ENCODE data around the gene CYTL1. TPM values are rescaled to one million over a fixed set of nuclear protein-coding genes. Genes with fewer than 3 reads are reported as not detected.

Gene CYTL1
- total and polyA plus RNA-seq, 2 donors (not counting 3 experiments of a cell fraction or from before 2014, with no cell fraction given) = 4.0 to 36.8 TPM

GRCh38 chr4:5052204-5052702 lies 33.0 kb upstream of the CYTL1 start:
- FAIRE-seq (no peak), DNase-seq (ENCODE audit: low read depth, low spot score) (no peak)
- Histone ChIP-seq H3K9me3 (replicated peaks; ENCODE audit: control insufficient read depth, insufficient read depth, low read length) (no peaks in the 10 kb centered on the region), H3K79me2 (ENCODE audit: control insufficient read depth, insufficient read depth, low read length) (no peaks in the 10 kb centered on the region), H4K20me1 (replicated peaks; ENCODE audit: control insufficient read depth, extremely low read depth, insufficient read depth, low read length) (no peaks in the 10 kb centered on the region), H3K4me1 (ENCODE audit: control insufficient read depth, extremely low read depth, insufficient read depth, low read length) (peaks cover 12% of the 10 kb centered on the region), H3K27ac (ENCODE audit: insufficient read depth, low read depth, low read length) (no peak overlapping the region), H3K9ac (replicated peaks; ENCODE audit: extremely low read depth, insufficient read depth, low read length) (no peak overlapping the region), H3K4me2 (ENCODE audit: insufficient read depth, low read length) (peak overlapping the region; percentile 83), H3K36me3 (ENCODE audit: control insufficient read depth in 2 of 2, extremely low read depth in 1 of 2, insufficient read depth in 2 of 2, low read length in 2 of 2) (no peaks in the 10 kb centered on the region), H3K27me3 (ENCODE audit: control insufficient read depth in 2 of 2, insufficient read depth in 2 of 2, low read length in 2 of 2) (no peaks in the 10 kb centered on the region), H3K9me1 (replicated peaks; ENCODE audit: control insufficient read depth, extremely low read depth, insufficient read depth, low read length) (no peaks in the 10 kb centered on the region), H3K4me3 (replicated peaks in 1 of 3; ENCODE audit: insufficient read depth in 1 of 3, low read depth in 1 of 3, low read length in 3 of 3) (peak overlapping the region in 2 of 3 experiments; percentile 46 to 64), H2AFZ (ENCODE audit: low read depth, low read length) (peak overlapping the region; percentile 84)
- intact Hi-C loops (cut with micrococcal nuclease) (loop anchor here (5.0 kb wide), 1 partner anchor 345 kb away; no protein-coding TSS in a partner anchor), dilution Hi-C loops (cut with MboI; ENCODE audit: extremely low pct_ligation_motif_present, low sequenced_read_pairs) (no loop called here)
- ChIA-PET POLR2A (interaction anchor here (0.6 kb wide), 1 partner anchor 386 kb away, joined by 3 read pairs; no protein-coding TSS in a partner anchor), CTCF (interaction anchor here (1.2 to 4.2 kb wide), 9 partner anchors 10 to 760 kb away, joined by 3 to 65 read pairs (median 9); no protein-coding TSS in a partner anchor)
- TF ChIP-seq EZH2 (IDR thresholded peaks at IDR 0.05; ENCODE audit: borderline replicate concordance, low read depth, low read length, severe bottlenecking) = peak; percentile 12
- no peak for TF ChIP-seq MYC (IDR thresholded peaks at IDR 0.05; ENCODE audit: low read depth, low read length)
- no TSS peak for BruUV-seq (replicated peaks)

- FAIRE-seq (peak; percentile 85), DNase-seq (ENCODE audit: low read depth, low spot score) (peak; percentile 63)
- no peaks in the 10 kb centered on the region for H3K9me1 ChIP-seq (replicated peaks; ENCODE audit: control insufficient read depth, extremely low read depth, insufficient read depth, low read length)
- no peaks in the 10 kb centered on the region for H3K9me3 ChIP-seq (replicated peaks; ENCODE audit: control insufficient read depth, insufficient read depth, low read length)
- ChIA-PET CTCF (interaction anchor here (0.8 to 4.2 kb wide), 36 partner anchors 10 to 928 kb away, joined by 3 to 65 read pairs (median 5); partner anchors contain the start of gene CYTL1), POLR2A (interaction anchor here (0.6 to 1.1 kb wide), 2 partner anchors 82 to 385 kb away, joined by 3 read pairs; no protein-coding TSS in a partner anchor)
- H3K27ac ChIP-seq (ENCODE audit: insufficient read depth, low read depth, low read length) = peak within 1 kb of the TSS; percentile 9
- no peak for TF ChIP-seq GATA2 (IDR thresholded peaks at IDR 0.05; ENCODE audit: insufficient read depth, insufficient read length, low read depth, low read length)
- no peak for TF ChIP-seq JUN (IDR thresholded peaks at IDR 0.05; ENCODE audit: borderline replicate concordance, insufficient read depth, insufficient read length, low read depth)
- TF ChIP-seq FOS (IDR thresholded peaks at IDR 0.05; ENCODE audit: borderline replicate concordance, insufficient read depth, low read length) = no peak
- TF ChIP-seq POLR2A (IDR thresholded peaks at IDR 0.05; ENCODE audit: low read depth, low read length) = no peak
- TF ChIP-seq POLR2AphosphoS5 (IDR thresholded peaks at IDR 0.05; ENCODE audit: insufficient read depth, low read depth, low read length) = no peak
- peak in 1 of 2 donors; percentile 18 for TF ChIP-seq CTCF (IDR thresholded peaks at IDR 0.05; ENCODE audit: extremely low read depth in 1 of 2, insufficient read depth in 1 of 2, low read depth in 1 of 2, low read length in 2 of 2)
- TF ChIP-seq EZH2 (IDR thresholded peaks at IDR 0.05; ENCODE audit: borderline replicate concordance, low read depth, low read length, severe bottlenecking) = peak; percentile 59
- TF ChIP-seq MAX (IDR thresholded peaks at IDR 0.05; ENCODE audit: insufficient read depth, insufficient read length) = no peak
- no peaks in the 10 kb centered on the region for H3K36me3 ChIP-seq (ENCODE audit: control insufficient read depth in 2 of 2, extremely low read depth in 1 of 2, insufficient read depth in 2 of 2, low read length in 2 of 2)
- H4K20me1 ChIP-seq (replicated peaks; ENCODE audit: control insufficient read depth, extremely low read depth, insufficient read depth, low read length) = no peaks in the 10 kb centered on the region
- peaks cover 12% of the 10 kb centered on the region for H3K4me1 ChIP-seq (ENCODE audit: control insufficient read depth, extremely low read depth, insufficient read depth, low read length)
- intact Hi-C loops (cut with micrococcal nuclease) (loop anchor here (1.0 to 5.0 kb wide), 5 partner anchors 8 to 409 kb away; no protein-coding TSS in a partner anchor), dilution Hi-C loops (cut with MboI; ENCODE audit: extremely low pct_ligation_motif_present, low sequenced_read_pairs) (no loop called here)
- no peaks in the 10 kb centered on the region for H3K79me2 ChIP-seq (ENCODE audit: control insufficient read depth, insufficient read depth, low read length)
- H2AFZ ChIP-seq (ENCODE audit: low read depth, low read length) = peak within 1 kb of the TSS; percentile 84
- peak within 1 kb of the TSS; percentile 83 for H3K4me2 ChIP-seq (ENCODE audit: insufficient read depth, low read length)
- no peaks in the 10 kb centered on the region for H3K27me3 ChIP-seq (ENCODE audit: control insufficient read depth in 2 of 2, insufficient read depth in 2 of 2, low read length in 2 of 2)
- peak within 1 kb of the TSS; percentile 65 for H3K9ac ChIP-seq (replicated peaks; ENCODE audit: extremely low read depth, insufficient read depth, low read length)
- BruUV-seq (replicated peaks) = no TSS peak
- peak within 1 kb of the TSS; percentile 45 to 64 (median 46) for H3K4me3 ChIP-seq (replicated peaks in 1 of 3; ENCODE audit: insufficient read depth in 1 of 3, low read depth in 1 of 3, low read length in 3 of 3)
Measured at GRCh38 chr4:5051278-5052203, 32.3 kb upstream of the CYTL1 start, which contains the start of gene STK32B. Gene STK32B, plus strand, starts transcription at chr4:5051480.
